Stimulated activated CD8-positive, alpha-beta memory T cell treated with anti-CD3 and anti-CD28 coated beads, Interleukin-12 subunit alpha, Interleukin-12 subunit beta, amount 100 ng/mL, for 24 hours (primary cell): Measurements from ENCODE around the gene A2M.

Experiments used
- DNase-seq: peaks from one replicate; pipeline ENCODE4 v3.0.0-alpha.2; 2020; ENCODE audit errors: extremely low read depth

The A2M gene

DNA sequence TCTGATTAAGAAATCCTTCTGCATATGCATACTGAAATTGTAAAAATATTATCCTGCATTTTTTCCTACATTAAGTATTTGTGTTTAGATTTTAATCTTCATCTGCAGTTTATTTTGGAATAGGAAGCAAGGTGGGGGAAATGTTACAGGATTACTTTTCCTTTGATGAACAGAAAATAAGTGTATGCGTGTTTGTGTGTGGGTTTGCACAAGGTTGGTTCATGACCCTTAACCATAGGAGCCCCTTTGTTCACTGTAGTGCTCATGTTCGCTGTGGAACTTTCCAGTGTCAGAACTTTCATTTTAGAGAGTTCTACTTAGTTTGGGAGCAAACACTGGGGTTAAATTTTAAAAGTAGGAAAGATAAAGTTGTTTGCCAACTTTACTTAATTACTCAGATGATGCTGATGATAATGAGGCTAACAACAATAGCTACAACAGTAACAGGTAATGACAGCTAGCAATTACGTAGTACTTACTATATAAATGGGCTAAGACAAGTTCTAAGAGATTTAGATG is 6.4 kb upstream of the A2M start:
- no peak for DNase-seq

DNA sequence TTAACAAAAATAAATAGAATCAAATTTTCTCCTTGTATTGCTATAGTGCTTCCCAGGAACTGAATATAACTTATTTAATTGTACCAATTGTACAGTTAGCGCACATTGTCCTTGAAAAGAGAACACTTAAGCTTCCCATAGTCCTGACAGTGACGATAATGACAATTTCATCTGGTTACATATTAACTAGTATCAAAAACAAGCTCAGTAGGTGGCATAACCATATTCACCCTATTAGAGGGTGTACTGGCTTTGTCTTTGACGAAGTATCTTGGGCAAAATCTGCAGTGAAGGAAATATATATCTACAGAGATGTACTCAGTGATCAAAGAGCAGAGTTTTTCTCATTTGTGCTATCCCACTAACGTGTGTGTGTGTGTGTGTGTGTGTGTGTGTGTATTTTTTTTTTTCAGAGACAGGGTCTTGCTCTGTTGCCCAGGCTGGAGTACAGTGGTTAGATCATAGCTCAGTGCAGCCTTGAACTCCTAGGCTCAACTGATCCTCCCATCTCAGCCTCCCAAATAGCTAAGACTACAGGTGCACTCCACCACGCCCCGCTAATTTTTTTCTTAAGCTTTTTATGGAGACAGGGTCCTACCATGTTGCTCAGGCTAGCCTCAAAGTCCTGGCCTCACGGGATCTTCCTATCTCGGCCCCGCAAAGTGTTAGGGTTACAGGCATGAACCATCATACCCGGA is 4.9 kb upstream of the A2M start:
- DNase-seq = no peak

DNA sequence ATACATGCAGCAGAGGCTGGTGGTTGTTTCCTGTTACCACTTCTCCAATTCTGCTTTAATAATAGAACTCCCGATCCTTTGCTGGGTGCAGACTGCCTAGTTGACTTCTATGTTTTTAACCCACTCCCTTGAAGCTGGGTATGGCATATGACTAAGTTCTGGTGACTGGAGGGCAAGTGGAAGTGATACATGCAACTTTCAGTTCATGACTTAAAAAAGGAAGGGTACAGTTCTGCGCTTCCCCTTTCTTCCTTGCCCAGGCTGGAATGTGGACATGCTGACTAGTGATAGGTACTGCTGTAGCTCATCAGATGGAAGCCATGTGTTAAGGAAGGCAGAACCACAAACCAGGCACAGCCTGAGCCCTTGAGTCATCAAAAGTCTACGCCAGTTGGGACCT is 2.4 kb upstream of the A2M start:
- DNase-seq = no peak

DNA sequence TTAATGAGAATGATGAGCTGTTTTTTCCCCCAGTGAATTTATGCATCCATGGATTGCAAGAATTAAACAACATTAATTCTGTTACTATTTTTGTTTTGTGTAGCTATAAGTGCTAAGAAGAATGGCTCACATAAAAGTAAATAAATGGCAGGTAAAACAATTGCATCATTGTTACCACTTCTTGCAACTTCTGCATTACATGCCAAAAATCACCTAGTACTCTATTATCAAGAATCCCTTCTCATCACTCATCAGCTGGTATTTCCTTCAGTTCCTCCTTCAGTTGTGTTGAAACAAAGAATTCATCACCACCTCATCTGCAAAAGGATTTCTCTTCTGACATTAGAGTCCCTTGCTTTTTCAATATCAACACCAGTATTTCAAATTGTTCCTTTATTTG is 773 bp downstream of the A2M start:
- no peak for DNase-seq

DNA sequence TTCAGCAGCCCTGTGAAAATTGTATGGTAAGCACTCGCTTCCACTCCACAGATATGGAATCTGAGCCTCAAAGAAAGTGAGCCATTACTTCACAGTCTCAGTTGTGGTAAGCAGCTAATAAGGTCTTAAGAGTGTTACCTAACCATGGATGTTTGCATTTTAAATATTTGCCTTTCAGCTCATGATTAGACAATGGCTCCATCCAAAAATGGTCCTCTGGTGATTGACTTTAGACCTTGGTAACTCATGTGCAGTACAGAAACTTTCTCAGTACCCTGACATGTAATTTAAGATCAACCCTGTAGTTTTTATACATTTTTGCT is 1.8 kb downstream of the A2M start:
- no peak for DNase-seq

DNA sequence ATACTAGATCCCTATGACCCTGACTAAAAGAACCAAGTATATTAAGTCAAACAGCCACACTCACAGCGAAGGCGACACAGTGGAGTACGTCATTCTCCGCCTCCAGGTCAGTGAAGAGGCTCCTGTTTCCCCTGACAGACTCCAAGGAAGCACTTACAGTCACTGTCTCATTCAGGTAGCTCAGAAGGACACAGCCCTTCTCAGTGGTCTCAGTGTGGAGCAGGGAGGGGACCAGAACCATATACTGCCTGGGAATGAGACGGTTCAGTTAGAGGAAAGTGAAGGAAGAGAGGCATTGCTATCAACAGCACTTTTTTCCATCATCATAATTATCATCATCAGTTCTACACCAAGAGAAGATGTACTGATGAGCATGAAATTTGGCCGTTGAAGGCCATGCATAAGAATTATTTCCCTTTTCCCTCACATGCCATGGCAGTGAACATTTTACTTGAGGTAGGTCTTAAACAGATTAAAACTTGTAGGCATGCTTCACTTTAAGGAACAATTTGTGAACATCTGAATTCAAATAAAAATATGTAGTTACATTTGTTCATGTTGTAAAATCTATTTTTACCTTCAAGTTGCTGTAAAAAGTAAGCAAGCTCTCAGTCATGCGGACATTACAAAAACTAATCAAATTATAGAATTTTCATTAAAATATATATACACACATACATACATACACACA is 2.3 kb downstream of the A2M start:
- DNase-seq = no peak

DNA sequence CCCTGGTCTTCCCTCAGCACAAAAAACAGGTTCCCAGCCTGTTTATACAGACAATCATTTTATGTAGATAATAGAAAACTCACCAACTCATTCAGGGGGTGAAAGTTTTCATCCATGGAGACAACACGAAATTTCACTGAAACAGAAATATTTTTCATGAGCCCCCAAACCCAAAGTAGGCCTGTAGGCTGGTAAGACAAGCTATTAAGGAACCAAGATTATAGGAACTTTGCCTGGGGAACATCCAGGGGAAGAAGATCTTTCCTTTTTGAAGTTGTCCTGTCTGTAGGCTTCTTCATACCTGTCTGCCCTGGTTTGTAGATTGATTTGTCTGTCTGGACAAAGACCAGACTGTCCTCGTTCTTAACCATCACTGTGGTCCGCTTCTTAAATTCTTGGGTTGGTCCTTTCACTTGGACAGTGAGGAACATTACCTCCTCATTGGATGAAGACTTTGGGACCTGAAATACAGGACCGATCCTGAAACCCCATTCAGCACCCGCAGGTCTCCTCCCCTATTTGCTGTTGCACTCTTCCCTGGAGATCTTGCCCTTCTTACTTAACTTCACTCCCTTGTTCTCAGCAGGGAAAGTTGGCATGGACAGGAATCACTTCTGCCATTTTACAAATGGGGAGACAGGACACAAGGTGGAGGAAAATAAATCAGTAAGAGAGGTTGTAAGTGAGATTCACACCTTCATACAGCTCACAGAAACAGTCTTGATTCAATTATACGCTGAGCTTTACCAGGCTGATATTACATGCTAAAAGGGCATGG is 3.5 kb downstream of the A2M start:
- no peak for DNase-seq

DNA sequence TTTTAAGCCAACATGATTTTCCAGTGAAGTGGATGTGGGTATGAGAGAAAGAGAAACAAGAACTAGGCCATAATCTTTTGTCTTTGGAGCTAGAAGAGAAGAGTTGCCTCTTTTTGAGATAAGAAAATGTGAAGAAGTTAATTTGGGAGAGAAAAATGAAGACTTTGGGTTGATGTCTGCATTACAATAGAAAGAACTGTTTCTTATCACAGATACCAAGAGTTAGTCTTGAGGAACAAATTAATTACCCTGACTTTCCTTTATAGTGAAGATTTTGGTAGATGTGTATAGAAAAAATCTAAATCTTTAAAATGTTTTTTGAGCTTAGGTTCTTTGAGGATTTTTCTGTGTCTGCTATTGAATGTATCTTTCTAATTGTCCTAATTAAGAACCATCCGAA is 4.2 kb downstream of the A2M start:
- DNase-seq = no peak

DNA sequence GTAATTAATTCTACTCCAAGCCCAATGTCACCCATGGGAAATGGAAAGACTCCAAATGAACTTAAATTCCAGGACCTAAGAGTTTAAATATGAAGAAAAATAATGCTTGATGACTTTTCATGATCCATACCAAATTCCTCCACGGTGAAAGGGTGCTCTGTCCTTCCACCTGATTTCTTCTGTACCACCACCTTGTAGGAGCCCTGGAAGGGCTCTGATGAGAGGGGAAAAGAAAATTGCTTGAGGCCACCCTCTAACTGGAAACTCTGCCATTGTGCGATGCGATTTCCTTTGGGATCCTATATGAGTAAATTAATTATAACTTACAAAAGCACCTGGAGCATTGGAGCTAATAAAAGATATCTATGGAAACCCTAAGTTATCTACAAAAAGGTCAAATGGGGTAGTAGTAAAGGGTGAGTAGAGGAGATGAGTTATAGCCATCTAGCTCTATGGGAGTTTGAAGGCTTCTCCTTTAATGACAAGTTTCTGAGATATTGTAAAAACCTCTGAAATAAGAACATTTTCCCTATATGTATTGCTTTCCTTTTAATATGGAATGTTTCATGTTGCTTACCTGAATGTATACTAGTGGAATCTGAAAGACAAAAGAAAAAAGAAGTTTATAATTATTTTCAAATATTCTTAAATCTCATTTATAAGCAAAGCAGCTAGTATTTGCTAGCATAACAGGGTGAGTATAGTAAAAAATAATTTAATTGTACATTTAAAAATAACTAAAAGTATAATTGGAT is 5.8 kb downstream of the A2M start:
- DNase-seq = no peak

DNA sequence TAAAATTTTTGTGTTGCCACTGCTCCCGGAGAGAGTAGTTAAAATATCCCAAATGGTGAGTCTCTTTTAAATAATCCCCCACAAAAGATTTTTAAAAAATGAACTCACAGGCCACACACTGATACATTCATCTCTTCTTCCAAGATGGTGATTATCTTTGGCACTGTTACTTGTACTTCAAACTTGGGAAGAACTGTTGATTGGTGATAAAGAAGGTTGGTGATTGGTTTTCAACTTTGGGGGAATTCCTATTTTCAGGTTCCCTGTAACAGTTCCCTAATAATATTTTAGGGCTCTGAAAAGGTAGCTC is 6.6 kb downstream of the A2M start:
- no peak for DNase-seq

DNA sequence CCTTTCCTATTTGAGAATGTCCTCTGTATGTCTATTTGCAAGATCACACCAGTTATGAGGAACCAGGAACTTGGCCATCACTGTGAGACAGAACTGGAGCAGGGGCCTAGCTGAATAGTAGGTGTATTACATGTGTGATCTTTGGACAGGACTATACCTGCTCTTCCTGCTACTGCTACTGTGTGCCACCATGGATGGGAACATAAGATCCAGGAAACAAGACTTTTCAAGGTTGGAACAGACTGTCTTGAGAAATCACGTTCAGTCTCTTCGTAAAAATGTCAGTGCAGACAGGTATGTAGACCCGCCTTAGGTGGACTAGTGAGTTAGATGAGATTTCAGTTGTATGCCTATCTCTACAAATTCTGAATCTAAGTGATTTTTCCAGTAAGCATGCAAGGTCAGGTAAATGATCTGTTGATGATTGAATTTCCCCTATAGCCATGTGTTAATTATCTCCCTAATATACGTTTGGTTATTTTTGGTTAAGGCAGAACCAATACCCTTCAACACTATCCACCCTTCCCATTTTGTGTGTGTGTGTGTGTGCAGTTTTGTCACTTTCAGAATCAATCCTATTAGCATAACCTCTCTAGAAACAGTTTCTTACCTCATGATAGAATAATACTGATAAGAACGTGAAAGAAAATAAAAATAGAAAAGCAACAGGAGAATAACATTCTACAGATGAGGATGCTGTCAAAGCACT is 7.1 kb downstream of the A2M start:
- no peak for DNase-seq

DNA sequence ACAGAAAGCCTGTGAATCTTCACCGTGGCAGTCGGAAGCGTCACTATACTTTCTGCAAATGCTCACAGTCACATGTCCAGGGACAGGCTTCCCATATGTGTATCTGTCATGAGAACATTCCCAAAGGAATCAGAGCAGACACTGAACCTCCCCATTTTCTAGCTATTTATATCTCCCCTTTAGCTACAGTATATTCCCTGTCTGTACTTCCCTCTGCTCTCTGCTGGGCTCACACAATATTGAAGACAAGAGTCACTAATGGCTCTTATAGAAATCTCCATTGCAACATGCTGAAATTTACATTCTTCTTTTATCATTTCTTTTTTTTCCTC is 8.2 kb downstream of the A2M start:
- DNase-seq = no peak

DNA sequence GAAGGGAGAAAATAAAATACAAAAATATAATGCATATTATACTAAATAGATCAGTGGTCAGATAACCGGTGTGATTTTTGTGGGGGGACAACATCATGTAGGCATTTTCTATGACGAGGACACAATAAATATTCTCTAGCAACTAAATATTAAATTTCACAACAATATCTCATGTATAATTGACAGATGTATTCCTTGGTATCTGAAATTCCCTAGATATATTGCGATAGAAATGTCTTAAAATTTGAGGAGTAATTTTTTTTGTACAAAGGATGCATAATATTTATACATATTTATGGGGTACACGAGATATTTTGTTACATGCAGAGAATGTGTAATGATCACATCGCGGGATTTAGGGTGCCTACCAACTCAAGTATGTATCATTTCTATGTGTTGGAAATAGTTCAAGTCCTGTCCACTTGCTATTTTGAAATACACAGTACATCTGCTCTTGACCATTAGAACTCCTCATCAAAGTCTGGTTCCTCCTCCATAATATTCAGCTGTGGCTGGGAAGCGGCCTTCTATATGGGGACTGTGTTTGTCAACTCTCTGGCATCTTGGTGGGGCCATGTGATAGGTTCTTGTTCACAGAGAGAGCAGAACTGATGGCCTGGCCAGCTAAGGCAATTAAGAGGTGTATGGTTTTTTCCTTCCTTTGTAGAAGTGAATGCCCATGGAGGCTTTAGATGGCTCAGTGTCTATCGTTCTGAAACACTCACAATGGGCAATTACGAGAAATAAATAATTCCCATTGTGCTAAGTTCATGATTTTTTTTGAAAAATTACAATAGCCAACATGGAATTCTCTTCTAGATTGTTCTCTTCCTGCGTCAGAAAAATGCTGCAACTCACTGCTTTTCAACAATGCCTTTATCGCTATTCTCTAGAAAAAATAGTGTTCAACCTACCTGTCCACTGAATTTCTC is 8.8 kb downstream of the A2M start:
- no peak for DNase-seq

DNA sequence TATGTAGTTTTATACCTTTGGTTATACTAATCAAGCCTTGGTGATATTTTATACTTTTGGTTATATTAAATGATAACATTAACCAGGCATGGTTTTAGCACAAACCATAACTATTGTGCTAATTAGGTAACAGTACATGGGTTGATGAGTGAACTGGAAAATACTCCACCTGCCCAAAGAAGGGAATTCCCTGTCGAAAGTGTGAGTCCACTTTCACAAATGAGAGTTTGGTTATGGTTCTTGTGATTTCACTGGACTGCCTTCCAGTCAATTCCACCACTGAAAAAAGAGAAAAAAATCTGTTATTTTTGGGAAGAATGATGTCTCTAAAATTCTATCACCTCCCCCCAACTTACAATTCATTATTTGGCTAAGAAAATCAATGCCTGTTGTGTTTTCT is 9.7 kb downstream of the A2M start:
- DNase-seq = no peak

DNA sequence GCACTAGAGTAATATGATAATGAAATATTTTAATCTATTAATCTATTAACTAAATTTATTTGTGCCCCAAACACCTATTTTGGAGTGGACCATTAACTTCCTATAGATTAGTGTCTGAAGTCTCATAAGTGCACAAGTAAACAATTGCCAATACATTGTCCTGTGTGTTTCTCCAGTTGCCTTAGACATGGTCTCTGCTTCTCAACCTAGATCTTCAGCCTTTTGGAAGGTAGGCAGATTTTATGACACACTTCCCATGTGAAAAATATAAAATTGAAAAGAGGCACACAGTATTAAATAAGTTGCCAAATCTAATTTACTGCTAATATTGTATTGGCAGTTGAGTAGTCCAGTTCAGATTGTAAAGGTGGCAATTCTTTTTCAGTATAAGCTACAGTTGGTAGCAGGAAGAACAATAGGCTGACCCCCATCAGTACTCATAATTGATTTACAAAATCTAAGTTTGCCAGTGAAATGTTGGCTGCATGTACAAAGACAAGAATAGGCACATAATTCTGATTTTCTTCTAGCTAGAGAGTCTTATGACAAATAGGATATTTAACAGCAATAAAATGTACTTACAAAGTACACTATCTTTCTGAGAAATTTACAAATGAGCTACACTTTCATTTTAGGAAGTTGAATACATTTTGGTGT is 10.8 kb downstream of the A2M start:
- no peak for DNase-seq

DNA sequence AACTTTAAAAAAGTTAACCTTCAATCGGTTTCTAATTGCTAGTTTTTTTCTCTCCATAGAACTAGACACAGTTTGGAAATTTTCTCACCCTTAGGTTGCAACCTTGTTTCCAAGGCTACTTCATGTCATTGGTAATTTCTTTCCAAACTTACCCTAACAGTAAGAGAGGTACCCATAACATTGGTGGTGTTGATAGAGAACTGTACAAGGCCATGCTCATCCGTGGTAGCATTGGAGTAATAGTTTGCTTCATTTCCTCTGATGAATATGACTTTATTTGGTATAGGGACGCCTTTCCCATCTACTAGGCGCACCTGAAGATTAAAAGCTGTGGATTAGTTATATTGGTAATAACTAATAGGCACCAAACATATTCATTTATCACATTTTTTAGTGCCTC is 11.6 kb downstream of the A2M start:
- no peak for DNase-seq

DNA sequence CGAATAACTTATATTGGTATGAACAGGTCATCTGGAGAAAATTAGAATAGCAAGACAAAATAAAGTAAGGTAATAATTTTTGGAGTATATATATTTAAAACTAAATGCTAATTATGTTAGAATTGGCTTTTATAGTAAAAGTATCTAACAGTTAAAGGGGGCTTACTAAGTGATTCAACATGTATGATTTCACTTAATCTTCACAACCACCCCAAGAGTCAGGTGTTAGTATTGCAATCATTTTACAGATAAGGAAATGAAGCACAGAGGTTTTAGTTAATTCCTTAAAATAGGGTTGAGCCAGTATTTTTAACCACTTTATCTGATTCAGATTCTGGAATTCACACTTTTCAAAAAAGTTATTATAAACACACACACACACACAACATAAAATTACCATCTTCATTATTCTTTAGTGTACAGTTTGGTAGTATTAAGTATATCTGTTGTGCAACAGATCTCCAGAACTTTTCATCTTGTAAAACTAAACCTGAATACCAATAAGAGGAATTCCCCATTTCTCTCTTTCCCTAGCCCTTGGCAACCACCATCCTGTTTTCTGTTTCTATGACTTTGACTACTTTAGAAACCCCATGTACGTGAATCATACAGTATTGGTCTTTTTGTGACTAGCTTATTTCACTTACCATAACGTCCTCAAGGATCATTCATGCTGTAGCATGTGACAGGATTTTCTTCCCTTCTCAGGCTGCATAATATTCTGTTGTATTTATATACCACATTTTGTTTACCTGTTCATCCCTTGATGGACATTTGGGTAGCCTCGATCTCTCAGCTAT is 12.5 kb downstream of the A2M start:
- no peak for DNase-seq

DNA sequence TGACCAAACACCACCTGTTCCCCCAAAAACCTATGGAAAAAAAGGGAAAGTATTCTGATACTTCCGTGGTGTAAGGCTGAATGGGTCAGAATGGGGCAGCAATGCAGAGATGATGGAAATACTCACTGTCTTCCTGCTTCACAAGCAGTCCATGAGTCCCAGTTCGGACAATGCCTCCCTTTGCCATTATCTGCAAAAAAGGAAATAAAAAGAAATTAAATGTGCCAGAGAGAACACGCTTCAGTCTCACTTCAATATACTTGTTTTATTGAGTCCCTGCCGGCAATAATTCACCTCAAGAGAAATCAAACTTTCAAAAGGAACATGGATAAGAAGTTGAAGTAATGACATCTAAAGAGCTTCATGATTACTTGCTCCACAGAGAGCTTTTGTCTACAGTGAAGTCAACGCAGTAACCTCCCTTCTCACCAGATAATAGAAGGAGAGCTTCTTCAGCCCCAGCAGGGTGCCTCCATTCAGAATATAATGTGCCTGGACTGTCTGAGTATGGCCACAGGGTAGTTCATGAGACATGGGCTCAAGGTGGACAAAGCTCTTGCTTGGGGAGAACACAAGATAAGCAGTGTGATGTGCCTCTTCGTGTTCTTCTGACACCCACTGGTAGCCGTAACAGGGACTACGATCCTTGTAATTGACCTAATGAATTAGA is 14.6 kb downstream of the A2M start:
- DNase-seq = no peak
